ENCODE measurements around the gene TMCC1. TPM values are rescaled to one million over a fixed set of nuclear protein-coding genes. Genes with fewer than 3 reads are reported as not detected.

The TMCC1 gene
- total RNA-seq, 1 donor from 2014 or later, result 25.9 TPM

- Mint-ChIP-seq H3K36me3 (ENCODE audit: low read depth) (peaks cover 2% of the 10 kb centered on the region), H3K4me1 (peaks cover 10% of the 10 kb centered on the region), H3K27ac (no peak overlapping the region), H3K9me3 (no peaks in the 10 kb centered on the region), H3K27me3 (peaks cover 22% of the 10 kb centered on the region), H3K4me3 (peak overlapping the region; percentile 85)
- ATAC-seq (ENCODE audit: low read depth) (no peak), DNase-seq (peak; percentile 32)
- intact Hi-C loops (cut with micrococcal nuclease), result loop anchor here (1.0 to 2.0 kb wide), 4 partner anchors 13 to 115 kb away; no protein-coding TSS in a partner anchor
- ChIA-PET POLR2A (interaction anchor here (0.8 to 1.6 kb wide), 5 partner anchors 11 to 166 kb away, joined by 3 to 6 read pairs (median 3); partner anchors contain the start of genes IFT122 and MBD4), CTCF (interaction anchor here (0.8 to 1.2 kb wide), 3 partner anchors 43 to 116 kb away, joined by 3 to 5 read pairs (median 3); no protein-coding TSS in a partner anchor)
- TF ChIP-seq CTCF (IDR thresholded peaks at IDR 0.05), result no peak
Observed at GRCh38 chr3:129605922-129606635, 287.4 kb downstream of the TMCC1 start.

- POLR2A ChIA-PET, result interaction anchor here (0.7 to 1.6 kb wide), 6 partner anchors 9 to 165 kb away, joined by 3 to 6 read pairs (median 3); partner anchors contain the start of genes IFT122 and MBD4
Observed at GRCh38 chr3:129605203-129605921, 288.1 kb downstream of the TMCC1 start.

GRCh38 chr3:129604767-129605166, 288.7 kb downstream of the TMCC1 start:
- Mint-ChIP-seq H3K27ac (no peak overlapping the region), H3K4me3 (peak overlapping the region; percentile 15), H3K9me3 (no peaks in the 10 kb centered on the region), H3K27me3 (peaks cover 21% of the 10 kb centered on the region), H3K36me3 (ENCODE audit: low read depth) (peaks cover 2% of the 10 kb centered on the region), H3K4me1 (peaks cover 10% of the 10 kb centered on the region)
- DNase-seq, result no peak
- TF ChIP-seq CTCF (IDR thresholded peaks at IDR 0.05), result no peak
- POLR2A ChIA-PET, result interaction anchor here (0.7 to 1.6 kb wide), 4 partner anchors 9 to 165 kb away, joined by 3 to 6 read pairs (median 3); partner anchors contain the start of genes IFT122 and MBD4
- intact Hi-C loops (cut with micrococcal nuclease), result loop anchor here (1.0 to 2.0 kb wide), 2 partner anchors 22 to 26 kb away; no protein-coding TSS in a partner anchor
- ATAC-seq (ENCODE audit: low read depth), result no peak
- CTCF ChIA-PET, result interaction anchor here (1.1 to 1.2 kb wide), 2 partner anchors 27 to 113 kb away, joined by 3 read pairs; no protein-coding TSS in a partner anchor

More at GRCh38 chr3:129605203-129605921, 288.1 kb downstream of the TMCC1 start:
- ATAC-seq (ENCODE audit: low read depth) (peak; percentile 38), DNase-seq (peak; percentile 37)
- Mint-ChIP-seq H3K27ac (no peak overlapping the region), H3K36me3 (ENCODE audit: low read depth) (peaks cover 2% of the 10 kb centered on the region), H3K4me3 (peak overlapping the region; percentile 85), H3K4me1 (peaks cover 10% of the 10 kb centered on the region), H3K27me3 (peaks cover 21% of the 10 kb centered on the region), H3K9me3 (no peaks in the 10 kb centered on the region)
- CTCF ChIA-PET, result interaction anchor here (0.8 to 1.2 kb wide), 4 partner anchors 27 to 115 kb away, joined by 3 to 5 read pairs (median 3); no protein-coding TSS in a partner anchor
- TF ChIP-seq CTCF (IDR thresholded peaks at IDR 0.05), result no peak
- intact Hi-C loops (cut with micrococcal nuclease), result loop anchor here (1.0 to 2.0 kb wide), 2 partner anchors 21 to 27 kb away; no protein-coding TSS in a partner anchor

GRCh38 chr3:129603991-129604749, 289.3 kb downstream of the TMCC1 start:
- ATAC-seq (ENCODE audit: low read depth) (no peak), DNase-seq (no peak)
- intact Hi-C loops (cut with micrococcal nuclease), result loop anchor here (2.0 kb wide), 1 partner anchor 23 kb away; no protein-coding TSS in a partner anchor
- ChIA-PET CTCF (no interaction called here), POLR2A (no interaction called here)
- TF ChIP-seq CTCF (IDR thresholded peaks at IDR 0.05), result no peak
- Mint-ChIP-seq H3K9me3 (no peaks in the 10 kb centered on the region), H3K36me3 (ENCODE audit: low read depth) (peaks cover 2% of the 10 kb centered on the region), H3K4me1 (peaks cover 10% of the 10 kb centered on the region), H3K4me3 (no peak overlapping the region), H3K27me3 (peaks cover 21% of the 10 kb centered on the region), H3K27ac (no peak overlapping the region)

Data from activated B cell treated with CpG ODN at 0.5 μM for 24 hours (primary cell).